Fibroblast of pulmonary artery (primary cell): Measurements from ENCODE around the gene DIRAS2.

Experiments
- DNase-seq: peaks from one replicate; pipeline ENCODE4 v3.0.0-alpha.2; 2010; ENCODE audit warnings: low read depth
- H3K4me3 ChIP-seq: replicated peaks from 2 replicates; pipeline ENCODE4 v1.5.1; 2011; ENCODE audit warnings: low read depth, mild to moderate bottlenecking, control low read depth, low read length, moderate library complexity
- TF ChIP-seq, protein P1 (sequence below): IDR thresholded peaks from 2 replicates; pipeline ENCODE4 v1.5.1; 2011; ENCODE audit warnings: mild to moderate bottlenecking, control low read depth, low read length, inconsistent platforms; ENCODE audit errors: missing control alignments

DIRAS2 gene

GRCh38 chr9:90613502-90613901 is 29.1 kb downstream of the DIRAS2 start:
- no peak overlapping the region for H3K4me3 ChIP-seq
- DNase-seq: no peak
- TF ChIP-seq, protein P1, sequence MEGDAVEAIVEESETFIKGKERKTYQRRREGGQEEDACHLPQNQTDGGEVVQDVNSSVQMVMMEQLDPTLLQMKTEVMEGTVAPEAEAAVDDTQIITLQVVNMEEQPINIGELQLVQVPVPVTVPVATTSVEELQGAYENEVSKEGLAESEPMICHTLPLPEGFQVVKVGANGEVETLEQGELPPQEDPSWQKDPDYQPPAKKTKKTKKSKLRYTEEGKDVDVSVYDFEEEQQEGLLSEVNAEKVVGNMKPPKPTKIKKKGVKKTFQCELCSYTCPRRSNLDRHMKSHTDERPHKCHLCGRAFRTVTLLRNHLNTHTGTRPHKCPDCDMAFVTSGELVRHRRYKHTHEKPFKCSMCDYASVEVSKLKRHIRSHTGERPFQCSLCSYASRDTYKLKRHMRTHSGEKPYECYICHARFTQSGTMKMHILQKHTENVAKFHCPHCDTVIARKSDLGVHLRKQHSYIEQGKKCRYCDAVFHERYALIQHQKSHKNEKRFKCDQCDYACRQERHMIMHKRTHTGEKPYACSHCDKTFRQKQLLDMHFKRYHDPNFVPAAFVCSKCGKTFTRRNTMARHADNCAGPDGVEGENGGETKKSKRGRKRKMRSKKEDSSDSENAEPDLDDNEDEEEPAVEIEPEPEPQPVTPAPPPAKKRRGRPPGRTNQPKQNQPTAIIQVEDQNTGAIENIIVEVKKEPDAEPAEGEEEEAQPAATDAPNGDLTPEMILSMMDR: no peak

DNA sequence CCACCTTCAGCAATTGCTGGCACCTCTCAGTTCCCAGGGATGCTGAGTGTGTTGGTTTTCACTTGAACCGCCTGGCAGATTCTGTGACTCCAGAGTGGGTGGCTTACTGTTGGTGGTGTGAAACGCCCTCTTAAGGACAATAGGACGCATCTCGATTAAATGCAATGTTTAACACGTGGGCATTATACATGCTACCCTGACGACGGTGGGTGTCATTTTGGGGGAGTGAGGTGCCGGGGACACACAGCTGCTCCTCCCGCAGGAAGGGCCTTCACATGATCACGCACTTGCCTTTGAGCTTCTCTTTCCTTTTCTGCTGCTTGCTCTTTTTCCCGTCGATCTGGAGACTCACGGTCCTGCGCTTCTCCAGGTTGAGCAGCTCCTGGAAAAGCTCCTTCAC is 29.7 kb downstream of the DIRAS2 start:
- H3K4me3 ChIP-seq: no peak overlapping the region
- DNase-seq: no peak
- TF ChIP-seq, protein P1: no peak

DNA sequence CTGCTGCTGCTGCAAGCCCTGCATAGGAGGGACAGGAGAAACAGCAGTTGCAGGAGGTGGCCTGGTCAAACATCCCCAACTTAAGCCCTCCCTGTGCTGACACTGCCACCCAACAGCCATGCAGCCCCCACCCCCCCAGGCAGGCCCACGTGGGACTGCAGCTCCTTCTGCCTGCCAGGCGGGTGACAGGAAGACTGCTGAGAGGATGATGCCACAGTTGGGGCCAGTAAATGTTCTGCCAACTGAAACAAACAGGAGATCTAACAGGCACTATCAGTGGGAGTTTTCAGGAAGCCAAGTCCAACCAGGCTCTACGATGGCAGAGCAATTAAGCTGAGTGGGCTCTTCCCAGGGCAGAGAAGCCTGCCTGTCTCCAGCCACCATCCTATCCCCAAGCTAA is 31.1 kb downstream of the DIRAS2 start:
- no peak for DNase-seq
- TF ChIP-seq, protein P1: no peak
- H3K4me3 ChIP-seq: no peak overlapping the region

DNA sequence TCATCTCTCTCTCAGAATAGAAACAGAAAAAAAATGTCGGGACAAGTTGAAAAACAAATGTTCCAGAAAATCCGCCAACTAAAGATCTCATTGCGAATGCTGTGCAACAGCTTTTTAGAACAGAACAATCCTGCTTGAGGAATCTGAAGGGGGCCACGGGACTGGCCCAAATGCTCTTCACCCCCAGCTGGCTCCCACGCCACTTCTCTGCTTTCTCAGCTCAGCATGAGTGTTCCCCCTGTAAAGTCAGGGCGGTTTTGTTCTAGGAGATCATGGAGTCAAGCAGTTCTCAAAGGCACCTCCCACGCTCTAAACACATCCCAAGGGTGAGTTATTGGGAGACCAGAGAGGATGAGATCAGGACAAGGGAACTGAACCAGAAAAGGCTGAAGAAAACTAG is 31.5 kb downstream of the DIRAS2 start:
- DNase-seq: no peak
- TF ChIP-seq, protein P1: no peak
- H3K4me3 ChIP-seq: no peak overlapping the region

GRCh38 chr9:90607701-90608516 is 34.7 kb downstream of the DIRAS2 start:
- TF ChIP-seq, protein P1: no peak
- no peak overlapping the region for H3K4me3 ChIP-seq
- DNase-seq: no peak

DNA sequence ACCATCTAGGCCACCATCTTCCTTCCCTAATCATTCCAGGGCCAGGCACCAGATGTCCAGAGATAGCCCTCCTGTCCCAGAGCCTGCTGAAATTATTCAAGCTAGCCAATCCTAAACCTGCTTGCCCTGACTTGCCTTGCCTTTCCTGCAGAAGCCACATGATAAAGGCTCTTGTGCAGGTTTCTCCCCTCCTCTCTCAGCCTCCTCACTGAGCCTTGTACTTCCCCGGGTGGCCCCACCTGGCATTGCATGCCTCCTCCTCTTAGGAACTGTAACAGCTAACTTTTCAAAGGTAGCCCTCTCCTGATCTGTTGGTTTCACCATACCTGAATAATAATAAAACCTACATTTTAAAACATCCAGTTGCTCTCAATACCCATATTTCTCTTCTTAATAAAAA is 42.6 kb downstream of the DIRAS2 start:
- H3K4me3 ChIP-seq: no peak overlapping the region
- DNase-seq: no peak
- TF ChIP-seq, protein P1: no peak

- no peak for DNase-seq
- H3K4me3 ChIP-seq: no peak overlapping the region
- TF ChIP-seq, protein P1: no peak
Observed at GRCh38 chr9:90598191-90598590, 44.4 kb downstream of the DIRAS2 start.
